ENCODE results near the gene PRR20G. TPM values are rescaled to one million over a fixed set of nuclear protein-coding genes. Genes with fewer than 3 reads are reported as not detected.

Gene PRR20G
- total RNA-seq, 1 experiment from 2014 or later = 0.30 TPM

DNA sequence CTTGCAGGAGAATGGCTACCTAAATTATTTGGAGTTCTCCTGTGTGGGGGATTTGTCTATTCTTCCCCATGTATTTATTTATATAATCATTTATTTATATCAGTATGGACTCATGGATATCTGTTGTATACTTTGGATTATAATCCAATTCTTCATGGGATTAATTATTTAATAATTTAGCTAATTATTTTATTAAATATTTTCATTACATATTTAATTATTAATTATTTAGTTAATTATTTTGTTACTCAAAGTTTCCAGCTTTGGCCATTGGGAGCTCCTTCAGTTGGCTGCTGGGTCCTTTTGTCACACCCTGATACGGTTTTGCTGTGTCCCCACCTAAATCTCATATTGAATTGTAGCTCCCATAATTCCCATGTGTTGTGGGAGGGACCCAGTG, 3.3 kb upstream of the PRR20G start:
- 0 out of 2 replicates have a peak, but pooled peaks cover 3% of the 10 kb centered on the region for H3K27me3 ChIP-seq (ENCODE audit: insufficient read depth, low read length)
- intact Hi-C loops (cut with micrococcal nuclease) = no loop called here
- ATAC-seq = no peak
- no peaks in the 10 kb centered on the region for H3K9me2 ChIP-seq (ENCODE audit: insufficient read depth)
- H3K27ac ChIP-seq (ENCODE audit: low read depth, low read length) = no peak overlapping the region
- no peak overlapping the region for H3K9ac ChIP-seq (ENCODE audit: low read length)
- no TSS peak for BruUV-seq (replicated peaks)
- peaks cover 0 to 6% of the 10 kb centered on the region in 2 experiments; a peak in 1 of 4 replicates for H3K4me1 ChIP-seq (ENCODE audit: control insufficient read depth in 1 of 2, insufficient read depth in 2 of 2, low read length in 2 of 2)
- H3K79me2 ChIP-seq (ENCODE audit: insufficient read depth, low read length) = no peaks in the 10 kb centered on the region
- TF ChIP-seq ELF1 (IDR thresholded peaks at IDR 0.05; ENCODE audit: borderline replicate concordance, low read depth) (no peak), SP1 (IDR thresholded peaks at IDR 0.05; ENCODE audit: low read depth) (no peak), TCF7L2 (IDR thresholded peaks at IDR 0.05; ENCODE audit: borderline replicate concordance, extremely low read depth, insufficient read depth, insufficient read length) (no peak), YY1 (IDR thresholded peaks at IDR 0.05; ENCODE audit: extremely low read depth, insufficient replicate concordance, low read depth, low read length) (no peak), POLR2A (IDR thresholded peaks at IDR 0.05; ENCODE audit: borderline replicate concordance, extremely low read depth, insufficient read depth, insufficient read length) (no peak), SIN3A (IDR thresholded peaks at IDR 0.05; ENCODE audit: low read depth) (no peak), EZH2phosphoT487 (IDR thresholded peaks at IDR 0.05; ENCODE audit: borderline replicate concordance) (no peak), SRF (IDR thresholded peaks at IDR 0.05; ENCODE audit: low read depth) (no peak), RAD21 (IDR thresholded peaks at IDR 0.05; ENCODE audit: low read depth) (no peak)
- TF ChIP-seq, protein P1, sequence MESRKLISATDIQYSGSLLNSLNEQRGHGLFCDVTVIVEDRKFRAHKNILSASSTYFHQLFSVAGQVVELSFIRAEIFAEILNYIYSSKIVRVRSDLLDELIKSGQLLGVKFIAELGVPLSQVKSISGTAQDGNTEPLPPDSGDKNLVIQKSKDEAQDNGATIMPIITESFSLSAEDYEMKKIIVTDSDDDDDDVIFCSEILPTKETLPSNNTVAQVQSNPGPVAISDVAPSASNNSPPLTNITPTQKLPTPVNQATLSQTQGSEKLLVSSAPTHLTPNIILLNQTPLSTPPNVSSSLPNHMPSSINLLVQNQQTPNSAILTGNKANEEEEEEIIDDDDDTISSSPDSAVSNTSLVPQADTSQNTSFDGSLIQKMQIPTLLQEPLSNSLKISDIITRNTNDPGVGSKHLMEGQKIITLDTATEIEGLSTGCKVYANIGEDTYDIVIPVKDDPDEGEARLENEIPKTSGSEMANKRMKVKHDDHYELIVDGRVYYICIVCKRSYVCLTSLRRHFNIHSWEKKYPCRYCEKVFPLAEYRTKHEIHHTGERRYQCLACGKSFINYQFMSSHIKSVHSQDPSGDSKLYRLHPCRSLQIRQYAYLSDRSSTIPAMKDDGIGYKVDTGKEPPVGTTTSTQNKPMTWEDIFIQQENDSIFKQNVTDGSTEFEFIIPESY (IDR thresholded peaks at IDR 0.05; ENCODE audit: extremely low read depth, insufficient replicate concordance, low read length) = no peak
- TF ChIP-seq, protein P2, sequence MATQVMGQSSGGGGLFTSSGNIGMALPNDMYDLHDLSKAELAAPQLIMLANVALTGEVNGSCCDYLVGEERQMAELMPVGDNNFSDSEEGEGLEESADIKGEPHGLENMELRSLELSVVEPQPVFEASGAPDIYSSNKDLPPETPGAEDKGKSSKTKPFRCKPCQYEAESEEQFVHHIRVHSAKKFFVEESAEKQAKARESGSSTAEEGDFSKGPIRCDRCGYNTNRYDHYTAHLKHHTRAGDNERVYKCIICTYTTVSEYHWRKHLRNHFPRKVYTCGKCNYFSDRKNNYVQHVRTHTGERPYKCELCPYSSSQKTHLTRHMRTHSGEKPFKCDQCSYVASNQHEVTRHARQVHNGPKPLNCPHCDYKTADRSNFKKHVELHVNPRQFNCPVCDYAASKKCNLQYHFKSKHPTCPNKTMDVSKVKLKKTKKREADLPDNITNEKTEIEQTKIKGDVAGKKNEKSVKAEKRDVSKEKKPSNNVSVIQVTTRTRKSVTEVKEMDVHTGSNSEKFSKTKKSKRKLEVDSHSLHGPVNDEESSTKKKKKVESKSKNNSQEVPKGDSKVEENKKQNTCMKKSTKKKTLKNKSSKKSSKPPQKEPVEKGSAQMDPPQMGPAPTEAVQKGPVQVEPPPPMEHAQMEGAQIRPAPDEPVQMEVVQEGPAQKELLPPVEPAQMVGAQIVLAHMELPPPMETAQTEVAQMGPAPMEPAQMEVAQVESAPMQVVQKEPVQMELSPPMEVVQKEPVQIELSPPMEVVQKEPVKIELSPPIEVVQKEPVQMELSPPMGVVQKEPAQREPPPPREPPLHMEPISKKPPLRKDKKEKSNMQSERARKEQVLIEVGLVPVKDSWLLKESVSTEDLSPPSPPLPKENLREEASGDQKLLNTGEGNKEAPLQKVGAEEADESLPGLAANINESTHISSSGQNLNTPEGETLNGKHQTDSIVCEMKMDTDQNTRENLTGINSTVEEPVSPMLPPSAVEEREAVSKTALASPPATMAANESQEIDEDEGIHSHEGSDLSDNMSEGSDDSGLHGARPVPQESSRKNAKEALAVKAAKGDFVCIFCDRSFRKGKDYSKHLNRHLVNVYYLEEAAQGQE (IDR thresholded peaks at IDR 0.05; ENCODE audit: low read depth) = no peak
- DNase-seq (ENCODE audit: low read depth, low spot score) = no peak
- no peaks in the 10 kb centered on the region for H4K20me1 ChIP-seq (ENCODE audit: insufficient read depth)
- no peak overlapping the region for H3K4me2 ChIP-seq (ENCODE audit: low read length)
- no peaks in the 10 kb centered on the region for H3K9me3 ChIP-seq (ENCODE audit: control insufficient read depth in 1 of 2, insufficient read depth in 1 of 2, low read depth in 1 of 2, low read length in 2 of 2)
- ChIA-PET RAD21 (ENCODE audit: low non-redundant PET in 1 of 2, low total read pairs in 2 of 2, uncharacterized antibody in 2 of 2, unreplicated experiment in 2 of 2) (no interaction called here), CTCF (no interaction called here), POLR2A (no interaction called here)
- no peak overlapping the region for H2AFZ ChIP-seq (ENCODE audit: low read depth, low read length, poor library complexity, severe bottlenecking)
- no peaks in the 10 kb centered on the region for H3K36me3 ChIP-seq (ENCODE audit: control insufficient read depth in 1 of 2, insufficient read depth in 2 of 2, low read length in 2 of 2)
- H3K4me3 ChIP-seq (replicated peaks in 1 of 2; ENCODE audit: low read depth in 1 of 2, low read length in 2 of 2) = no peak overlapping the region
